Panc1 (cell line): Measurements from ENCODE around the gene RMRP.

Experiments
- CTCF ChIP-seq: fragments of 450-650 bp; IDR thresholded peaks from 2 replicates; pipeline ENCODE4 v1.5.1; 2017; ENCODE audit warnings: mild to moderate bottlenecking
- POLR2AphosphoS5 ChIP-seq: IDR thresholded peaks from 2 replicates; pipeline ENCODE4 v1.6.1; 2012; ENCODE audit warnings: mild to moderate bottlenecking, low read depth, low read length, moderate library complexity

- TF ChIP-seq CTCF (no peak), POLR2AphosphoS5 (no peak)
Measured at GRCh38 chr9:35700942-35701341, 43.1 kb upstream of the RMRP start.
